Naive thymus-derived CD8-positive, alpha-beta T cell (primary cell): ENCODE measurements around the gene TCERG1L. TPM values are rescaled to one million over a fixed set of nuclear protein-coding genes. Genes with fewer than 3 reads are reported as not detected.

ENCODE experiments used
- ATAC-seq, 2 donors: fragments of 150-1000 bp; cut with Tn5 transposase in 1 of 2; sonication (Bioruptor Pico), chemical (Tn5 transposase) in 1 of 2; 1 replicate in 1 of 2; 2 replicates in 1 of 2; pipeline ENCODE4 v1.10.0; 2021; ENCODE audit warnings: mild to moderate bottlenecking in 2 of 2, moderate library complexity in 2 of 2
- POLR2A ChIA-PET: fragments of 350-600 bp; sonication (Branson Sonifier 250); formaldehyde crosslinking; loops from one replicate; lab custom pipeline; 2021; ENCODE audit warnings: antibody characterized with exemption; lab: Charles Lee
- DNase-seq, 10 donors: peaks; one replicate each; pipeline versions ENCODE4 v3.0.0 to v3.0.0-alpha.2; 2020 to 2022
- H3K27ac Mint-ChIP-seq, 10 donors: one replicate each; pipeline ENCODE4 v1.8.0; 2020 to 2022; ENCODE audit warnings: mild to moderate bottlenecking in 10 of 10, mixed read lengths in 10 of 10, moderate library complexity in 4 of 10, inconsistent platforms in 1 of 10
- H3K27me3 Mint-ChIP-seq, 5 donors: one replicate each; pipeline ENCODE4 v1.8.0; 2021 to 2022; ENCODE audit warnings: mixed read lengths in 5 of 5
- H3K36me3 Mint-ChIP-seq, 3 donors: one replicate each; pipeline ENCODE4 v1.8.0; 2020 to 2022; ENCODE audit warnings: mixed read lengths in 3 of 3, mild to moderate bottlenecking in 2 of 3, inconsistent platforms in 1 of 3
- H3K4me1 Mint-ChIP-seq, 4 donors: one replicate each; pipeline ENCODE4 v1.8.0; 2021 to 2022; ENCODE audit warnings: mixed read lengths in 4 of 4
- H3K4me3 Mint-ChIP-seq, 10 donors: one replicate each; pipeline ENCODE4 v1.8.0; 2020 to 2022; ENCODE audit warnings: mild to moderate bottlenecking in 10 of 10, mixed read lengths in 10 of 10, moderate library complexity in 6 of 10, inconsistent platforms in 1 of 10
- H3K9me3 Mint-ChIP-seq, 9 donors: one replicate each; pipeline ENCODE4 v1.8.0; 2020 to 2022; ENCODE audit warnings: mixed read lengths in 9 of 9, mild to moderate bottlenecking in 3 of 9, inconsistent platforms in 1 of 9, moderate library complexity in 1 of 9
- polyA plus RNA-seq, 3 donors: library from polyadenylated mRNA; unstranded; fragments of 300-500 nt; fragmentation: Illumina TruSeq; gene quantifications; one replicate each; pipeline ENCODE4 v1.2.3, GENCODE V29; 2021
- total RNA-seq, 8 experiments: library from RNA in 2 of 8; stranded (reverse) in 2 of 8; gene quantifications; one replicate each; pipeline ENCODE4 v1.2.3 and lab custom pipeline; 2021 to 2026

The TCERG1L gene
- total and polyA plus RNA-seq, 5 experiments from 2014 or later, result 0.14 to 0.27 TPM; not detected in 3

DNA sequence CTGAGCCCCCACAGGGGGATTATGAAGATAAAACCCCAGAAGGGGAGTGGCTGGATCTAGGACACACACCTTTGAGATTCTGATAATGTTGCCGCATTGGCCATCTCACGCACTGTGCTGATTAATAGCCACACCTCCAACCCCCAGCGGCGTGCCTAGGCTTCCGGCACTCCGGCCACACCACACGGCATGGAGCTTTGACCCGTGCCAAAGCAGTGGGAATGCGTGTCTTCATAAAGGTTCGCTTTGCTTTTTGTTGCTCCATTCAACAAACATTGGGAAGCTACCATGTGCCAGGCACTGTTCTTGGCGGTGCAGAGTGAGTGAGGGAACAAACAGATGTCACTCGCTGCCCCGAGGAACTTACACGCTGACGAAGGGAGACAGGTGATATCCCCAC, 117.6 kb downstream of the TCERG1L start:
- H3K4me1 Mint-ChIP-seq, result no peaks in the 10 kb centered on the region

DNA sequence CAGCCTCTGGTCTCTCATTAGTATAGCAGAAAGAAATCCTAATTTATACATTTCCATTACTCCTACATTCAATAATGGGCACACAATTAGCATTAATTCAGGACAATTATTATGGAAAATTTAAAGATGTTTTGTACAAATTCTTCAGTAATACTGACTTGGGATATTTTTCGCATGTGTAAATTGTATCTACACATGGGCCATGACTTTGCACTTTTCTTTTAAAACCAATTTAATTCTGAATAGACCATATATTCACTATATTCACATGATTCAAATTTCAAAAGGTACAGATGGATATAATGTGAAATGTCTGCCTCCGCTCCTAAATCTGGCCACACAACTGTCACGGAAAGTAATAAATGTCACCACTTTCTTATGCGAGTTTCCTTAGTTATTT, 123.0 kb downstream of the TCERG1L start:
- DNase-seq, result no peak
- no peak for ATAC-seq
- Mint-ChIP-seq H3K27me3 (peaks cover 1 to 21% (median 3%) of the 10 kb centered on the region in 5 donors), H3K9me3 (peaks cover 0 to 24% (median 8%) of the 10 kb centered on the region in 9 donors), H3K36me3 (no peaks in the 10 kb centered on the region), H3K4me3 (no peak overlapping the region), H3K27ac (no peak overlapping the region), H3K4me1 (no peaks in the 10 kb centered on the region)
- POLR2A ChIA-PET, result no interaction called here

More for the DNA sequence above, 117.6 kb downstream of the TCERG1L start:
- POLR2A ChIA-PET, result no interaction called here
- H3K27ac Mint-ChIP-seq, result no peak overlapping the region
- H3K36me3 Mint-ChIP-seq, result no peaks in the 10 kb centered on the region
- DNase-seq (no peak), ATAC-seq (no peak)
- H3K9me3 Mint-ChIP-seq, result peaks cover 0 to 24% (median 8%) of the 10 kb centered on the region in 9 donors
- peaks cover 0 to 9% (median 0%) of the 10 kb centered on the region in 5 donors for H3K27me3 Mint-ChIP-seq
- no peak overlapping the region for H3K4me3 Mint-ChIP-seq

GRCh38 chr10:131187926-131188325, 123.6 kb downstream of the TCERG1L start:
- Mint-ChIP-seq H3K4me3 (no peak overlapping the region), H3K27me3 (peaks cover 1 to 22% (median 3%) of the 10 kb centered on the region in 5 donors), H3K27ac (no peak overlapping the region), H3K36me3 (no peaks in the 10 kb centered on the region), H3K9me3 (peaks cover 0 to 20% (median 7%) of the 10 kb centered on the region in 9 donors), H3K4me1 (no peaks in the 10 kb centered on the region)
- ATAC-seq (no peak), DNase-seq (no peak)
- POLR2A ChIA-PET, result no interaction called here

DNA sequence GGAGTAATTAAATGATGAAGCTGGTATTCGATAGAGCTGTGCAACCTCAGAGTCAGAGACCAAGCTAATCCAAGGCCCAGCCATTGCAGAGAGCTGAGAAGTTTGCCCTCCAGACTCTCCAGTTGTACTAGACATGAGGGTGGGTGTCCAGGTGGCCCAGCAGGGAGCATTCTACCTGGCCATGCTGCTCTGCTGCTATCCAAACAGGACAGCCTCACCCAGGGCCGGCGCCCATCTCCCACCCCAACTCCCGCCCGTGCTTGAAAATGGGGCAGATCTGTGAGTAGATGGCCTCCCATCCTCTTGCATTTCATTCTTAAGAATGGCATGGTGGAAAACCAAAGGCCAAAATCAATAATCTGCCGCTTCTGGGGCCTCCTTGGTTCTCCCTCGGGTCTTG, 124.2 kb downstream of the TCERG1L start:
- no peaks in the 10 kb centered on the region for H3K36me3 Mint-ChIP-seq
- no peak overlapping the region for H3K27ac Mint-ChIP-seq
- H3K9me3 Mint-ChIP-seq, result peaks cover 0 to 14% (median 3%) of the 10 kb centered on the region in 9 donors
- DNase-seq (no peak), ATAC-seq (no peak)
- H3K4me1 Mint-ChIP-seq, result no peaks in the 10 kb centered on the region
- H3K27me3 Mint-ChIP-seq, result peaks cover 1 to 22% (median 3%) of the 10 kb centered on the region in 5 donors
- no peak overlapping the region for H3K4me3 Mint-ChIP-seq
- POLR2A ChIA-PET, result no interaction called here

DNA sequence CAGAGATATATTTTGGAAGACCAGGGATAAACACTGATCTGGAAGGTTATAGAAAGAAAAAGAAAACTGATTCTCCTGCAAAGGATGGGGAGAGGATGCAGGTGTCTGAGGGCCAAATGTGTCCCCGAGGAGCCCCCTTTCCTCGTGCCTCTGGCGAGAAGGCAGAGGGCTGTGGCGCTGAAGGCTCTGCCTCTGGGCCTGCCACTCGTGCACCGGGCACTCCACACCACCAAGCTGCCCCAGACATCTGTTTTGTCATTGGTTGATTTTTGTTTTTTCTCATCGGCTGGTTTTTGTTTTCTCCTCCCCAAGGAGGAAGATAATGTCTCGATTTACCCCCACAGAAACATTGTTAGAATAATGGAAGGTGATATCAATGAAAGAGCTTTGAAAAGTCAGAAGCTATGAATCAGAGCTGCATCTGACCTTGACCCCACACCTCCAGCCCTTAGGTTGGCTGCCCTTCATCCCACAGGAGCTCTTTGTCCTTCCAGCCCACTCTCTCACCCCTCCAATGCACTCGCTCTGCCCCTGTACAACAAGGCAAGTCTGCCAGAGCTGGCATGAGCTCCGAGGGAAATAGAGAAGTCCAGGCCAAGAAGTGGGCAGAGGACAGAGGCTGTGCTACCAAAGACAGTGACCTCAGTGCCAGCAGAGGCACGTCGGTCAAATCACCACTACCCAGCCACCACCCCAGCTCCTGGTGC, 124.8 kb downstream of the TCERG1L start:
- H3K4me3 Mint-ChIP-seq, result no peak overlapping the region
- no peaks in the 10 kb centered on the region for H3K4me1 Mint-ChIP-seq
- DNase-seq, result peak in 1 of 10 donors; percentile 54

DNA sequence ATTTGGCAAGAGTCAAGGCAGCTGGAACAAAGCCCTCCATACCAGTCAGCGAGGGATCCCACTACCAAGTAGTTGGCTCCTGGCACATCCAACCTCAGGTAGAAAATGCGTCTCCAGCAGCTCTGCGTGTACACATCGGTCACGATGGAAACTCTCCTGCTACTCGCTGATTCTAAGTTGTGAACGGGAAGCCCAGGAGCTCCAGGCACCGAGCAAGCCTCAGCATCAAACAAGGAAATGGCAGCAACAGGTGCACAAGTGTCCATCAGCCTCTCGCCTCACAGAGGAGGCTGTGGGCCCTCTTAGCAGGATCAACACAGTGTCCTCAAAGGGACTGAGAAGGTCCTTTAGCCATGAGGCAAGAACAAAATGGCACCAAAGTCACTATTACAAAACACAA, 127.0 kb downstream of the TCERG1L start:
- Mint-ChIP-seq H3K36me3 (no peaks in the 10 kb centered on the region), H3K27ac (no peak overlapping the region), H3K4me3 (no peak overlapping the region), H3K27me3 (peaks cover 2 to 22% (median 8%) of the 10 kb centered on the region in 5 donors), H3K4me1 (no peaks in the 10 kb centered on the region), H3K9me3 (peaks cover 0 to 4% (median 0%) of the 10 kb centered on the region in 9 donors)
- POLR2A ChIA-PET, result no interaction called here
- DNase-seq (peak in 1 of 10 donors; percentile 34), ATAC-seq (no peak)

More for the DNA sequence above, 124.8 kb downstream of the TCERG1L start:
- Mint-ChIP-seq H3K9me3 (peaks cover 0 to 10% (median 0%) of the 10 kb centered on the region in 9 donors), H3K27me3 (peaks cover 2 to 22% (median 6%) of the 10 kb centered on the region in 5 donors), H3K36me3 (no peaks in the 10 kb centered on the region), H3K27ac (no peak overlapping the region)
- POLR2A ChIA-PET, result no interaction called here
- ATAC-seq, result no peak

GRCh38 chr10:131183546-131184045, 127.9 kb downstream of the TCERG1L start:
- POLR2A ChIA-PET, result no interaction called here
- no peaks in the 10 kb centered on the region for H3K36me3 Mint-ChIP-seq
- H3K4me3 Mint-ChIP-seq, result no peak overlapping the region
- no peak overlapping the region for H3K27ac Mint-ChIP-seq
- peak in 2 of 10 donors; percentile 11 to 47 for DNase-seq
- no peaks in the 10 kb centered on the region for H3K9me3 Mint-ChIP-seq
- H3K27me3 Mint-ChIP-seq, result peaks cover 2 to 22% (median 8%) of the 10 kb centered on the region in 5 donors
- no peaks in the 10 kb centered on the region for H3K4me1 Mint-ChIP-seq
- ATAC-seq, result no peak

GRCh38 chr10:131181456-131181855, 130.1 kb downstream of the TCERG1L start:
- Mint-ChIP-seq H3K9me3 (no peaks in the 10 kb centered on the region), H3K36me3 (no peaks in the 10 kb centered on the region), H3K4me1 (no peaks in the 10 kb centered on the region), H3K27ac (no peak overlapping the region), H3K27me3 (peaks cover 2 to 15% (median 8%) of the 10 kb centered on the region in 5 donors), H3K4me3 (no peak overlapping the region)
- ATAC-seq, result no peak
- POLR2A ChIA-PET, result no interaction called here
- DNase-seq, result peak in 1 of 10 donors; percentile 4

DNA sequence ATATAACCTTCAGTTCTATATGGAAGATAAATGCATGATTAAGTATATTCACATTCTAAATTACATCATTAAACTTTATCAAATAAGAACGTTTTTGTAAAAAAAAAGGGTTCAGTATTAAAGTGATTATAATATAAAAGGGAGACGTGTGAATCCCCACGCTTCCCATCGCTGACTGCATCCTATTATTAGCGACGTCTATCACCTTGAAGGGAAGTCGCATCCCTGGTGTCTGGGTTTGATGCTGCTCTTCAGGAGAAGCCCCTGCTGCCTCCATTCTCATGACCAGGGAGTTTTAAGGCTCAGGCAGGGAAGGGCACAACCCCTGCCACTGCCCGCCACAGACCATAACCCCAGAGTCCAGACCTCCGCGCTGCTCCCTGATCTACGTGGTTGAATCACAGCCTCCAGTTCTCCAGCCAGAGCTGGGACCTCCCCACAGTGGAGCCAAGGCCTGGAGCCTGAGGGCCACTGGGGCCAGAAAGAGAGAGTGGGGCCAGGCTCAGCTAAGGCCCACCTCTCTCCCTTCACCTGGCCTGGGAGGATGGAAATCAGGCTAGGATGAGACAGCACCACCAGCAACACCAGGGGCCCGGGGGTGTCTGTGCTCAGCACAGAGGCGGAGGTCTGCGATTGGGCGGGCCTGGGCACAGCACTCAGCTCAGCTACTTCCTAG, 130.6 kb downstream of the TCERG1L start:
- Mint-ChIP-seq H3K4me3 (no peak overlapping the region), H3K27me3 (peaks cover 2 to 12% (median 8%) of the 10 kb centered on the region in 5 donors), H3K4me1 (no peaks in the 10 kb centered on the region), H3K9me3 (no peaks in the 10 kb centered on the region), H3K27ac (peak overlapping the region in 1 of 10 donors; percentile 4), H3K36me3 (no peaks in the 10 kb centered on the region)
- DNase-seq (peak in 1 of 10 donors; percentile 34), ATAC-seq (no peak)
- POLR2A ChIA-PET, result no interaction called here

DNA sequence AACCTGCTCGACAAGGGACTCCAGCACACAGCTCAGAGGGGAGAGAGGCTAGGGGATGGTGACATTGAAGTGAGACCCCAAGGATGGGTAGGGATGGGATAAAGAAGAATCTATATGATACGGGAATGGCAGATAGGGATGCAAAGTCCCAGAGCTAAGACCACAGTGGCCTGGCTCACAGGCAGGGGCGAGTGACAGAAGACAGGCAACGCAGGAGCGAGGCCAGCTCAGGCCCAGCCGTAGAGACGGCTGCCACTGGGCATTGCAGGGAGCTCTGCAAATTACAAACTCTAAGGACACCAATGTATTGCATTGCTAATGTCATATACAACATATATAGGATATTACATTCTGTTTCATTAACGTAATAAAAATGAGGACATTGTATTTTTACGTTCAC, 131.4 kb downstream of the TCERG1L start:
- Mint-ChIP-seq H3K4me1 (no peaks in the 10 kb centered on the region), H3K36me3 (no peaks in the 10 kb centered on the region), H3K27ac (no peak overlapping the region), H3K4me3 (no peak overlapping the region), H3K27me3 (peaks cover 2 to 12% (median 8%) of the 10 kb centered on the region in 5 donors), H3K9me3 (peaks cover 0 to 4% (median 0%) of the 10 kb centered on the region in 9 donors)
- POLR2A ChIA-PET, result no interaction called here
- DNase-seq (no peak), ATAC-seq (no peak)

DNA sequence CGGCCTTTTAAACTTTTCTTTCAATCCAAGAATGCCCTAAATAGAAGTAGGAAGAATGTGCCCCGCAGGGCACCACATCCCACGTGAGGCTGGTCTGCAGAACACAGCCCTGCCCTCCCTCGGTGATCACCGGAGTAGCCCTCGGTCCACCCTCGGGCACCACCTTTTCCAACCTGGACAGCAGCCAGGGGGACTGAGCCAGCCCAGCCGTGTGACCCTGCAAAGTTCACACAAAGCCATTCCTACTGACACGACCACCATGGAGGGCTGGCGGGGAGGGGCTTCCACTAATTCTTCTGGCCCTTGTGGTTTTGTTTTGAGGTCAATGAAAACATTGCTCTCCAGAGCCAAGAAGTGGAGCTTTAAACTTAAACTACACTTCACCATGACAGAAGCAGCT, 132.2 kb downstream of the TCERG1L start:
- H3K27me3 Mint-ChIP-seq, result peaks cover 2 to 11% (median 8%) of the 10 kb centered on the region in 5 donors
- peaks cover 0 to 4% (median 0%) of the 10 kb centered on the region in 9 donors for H3K9me3 Mint-ChIP-seq
- no peaks in the 10 kb centered on the region for H3K4me1 Mint-ChIP-seq
- DNase-seq (no peak), ATAC-seq (no peak)
- H3K4me3 Mint-ChIP-seq, result no peak overlapping the region
- H3K27ac Mint-ChIP-seq, result no peak overlapping the region
- H3K36me3 Mint-ChIP-seq, result no peaks in the 10 kb centered on the region
- POLR2A ChIA-PET, result no interaction called here

DNA sequence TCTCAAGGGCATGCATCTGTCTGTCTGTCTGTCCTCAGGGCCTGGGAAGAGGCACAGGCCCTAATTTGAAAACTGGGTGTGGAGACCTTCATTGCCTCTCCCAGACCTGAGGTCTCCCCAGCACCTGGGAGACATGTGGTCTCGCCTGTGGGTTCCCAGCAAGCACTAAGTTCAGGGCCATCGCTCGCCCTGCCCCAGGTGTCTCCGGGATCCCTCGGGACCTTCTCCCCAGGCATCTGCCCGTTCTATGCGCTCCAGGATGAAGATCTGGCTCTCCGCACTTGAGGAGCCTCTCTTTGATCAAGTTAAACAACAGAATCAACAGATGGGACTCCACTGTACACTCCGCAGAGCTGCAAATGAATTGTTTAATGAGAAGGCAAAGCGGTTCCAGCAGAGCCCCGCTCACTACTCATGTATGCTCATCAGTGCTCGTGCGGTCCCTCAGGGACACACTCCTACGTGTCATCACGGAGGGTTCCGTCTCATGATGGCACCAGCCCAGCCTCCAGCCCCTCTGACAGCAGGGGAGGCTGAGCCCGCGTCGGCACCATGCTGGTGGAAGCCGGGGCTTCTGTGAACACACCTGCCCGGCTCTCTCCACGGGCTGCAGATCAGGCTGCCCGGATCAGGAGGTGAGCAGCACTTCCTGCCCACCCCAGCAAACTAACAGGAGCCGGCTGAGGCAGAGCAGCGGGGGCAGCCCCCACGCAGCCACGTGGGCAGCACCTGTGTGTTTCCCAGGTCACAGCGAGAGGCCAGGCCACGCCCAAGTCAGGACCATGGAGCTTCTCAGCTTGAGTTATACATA, 132.8 kb downstream of the TCERG1L start:
- Mint-ChIP-seq H3K27me3 (peaks cover 1 to 6% (median 4%) of the 10 kb centered on the region in 5 donors), H3K4me1 (no peaks in the 10 kb centered on the region), H3K36me3 (no peaks in the 10 kb centered on the region), H3K9me3 (peaks cover 0 to 4% (median 0%) of the 10 kb centered on the region in 9 donors), H3K27ac (no peak overlapping the region), H3K4me3 (no peak overlapping the region)
- POLR2A ChIA-PET, result no interaction called here
- ATAC-seq (no peak), DNase-seq (peak in 1 of 10 donors; percentile 46)
